Measurements from ENCODE around the gene CA5B. TPM values are rescaled to one million over a fixed set of nuclear protein-coding genes. Genes with fewer than 3 reads are reported as not detected.

The CA5B gene
- total RNA-seq, 1 donor from 2014 or later: 11.2 TPM

GRCh38 chrX:15804563-15804962, 66.5 kb downstream of the CA5B start:
- DNase-seq (no peak), ATAC-seq (no peak)
- H3K36me3 ChIP-seq: peaks cover 28% of the 10 kb centered on the region
- H3K27me3 ChIP-seq: no peaks in the 10 kb centered on the region
- no peaks in the 10 kb centered on the region for H3K4me1 ChIP-seq
- no peak for TF ChIP-seq CTCF (IDR thresholded peaks at IDR 0.05)
- H3K9me3 ChIP-seq: no peaks in the 10 kb centered on the region
- no peak overlapping the region for H3K27ac ChIP-seq
- H3K4me3 ChIP-seq: no peak overlapping the region
- intact Hi-C loops (cut with DNase I): no loop called here

- ATAC-seq (no peak), DNase-seq (no peak)
- H3K9me3 ChIP-seq: no peaks in the 10 kb centered on the region
- no peak overlapping the region for H3K27ac ChIP-seq
- H3K36me3 ChIP-seq: peaks cover 25% of the 10 kb centered on the region
- no peak overlapping the region for H3K4me3 ChIP-seq
- no peaks in the 10 kb centered on the region for H3K27me3 ChIP-seq
- TF ChIP-seq CTCF (IDR thresholded peaks at IDR 0.05): no peak
- intact Hi-C loops (cut with DNase I): no loop called here
- no peaks in the 10 kb centered on the region for H3K4me1 ChIP-seq
Observed at GRCh38 chrX:15808254-15808653, 70.2 kb downstream of the CA5B start.

- ATAC-seq: peak; percentile 60
- intact Hi-C loops (cut with DNase I): no loop called here
- peaks cover 25% of the 10 kb centered on the region for H3K36me3 ChIP-seq
Observed at GRCh38 chrX:15812192-15812938, 74.3 kb downstream of the CA5B start.

GRCh38 chrX:15813416-15813815, 75.3 kb downstream of the CA5B start:
- Histone ChIP-seq H3K36me3 (peaks cover 17% of the 10 kb centered on the region), H3K27me3 (no peaks in the 10 kb centered on the region), H3K4me3 (no peak overlapping the region), H3K27ac (no peak overlapping the region), H3K4me1 (no peaks in the 10 kb centered on the region), H3K9me3 (no peaks in the 10 kb centered on the region)
- TF ChIP-seq CTCF (IDR thresholded peaks at IDR 0.05): no peak
- DNase-seq (no peak), ATAC-seq (no peak)
- intact Hi-C loops (cut with DNase I): no loop called here

More at GRCh38 chrX:15812192-15812938, 74.3 kb downstream of the CA5B start:
- no peaks in the 10 kb centered on the region for H3K9me3 ChIP-seq
- H3K27me3 ChIP-seq: no peaks in the 10 kb centered on the region
- DNase-seq: no peak
- no peak overlapping the region for H3K4me3 ChIP-seq
- no peak overlapping the region for H3K27ac ChIP-seq
- TF ChIP-seq CTCF (IDR thresholded peaks at IDR 0.05): no peak
- H3K4me1 ChIP-seq: no peaks in the 10 kb centered on the region

- Histone ChIP-seq H3K27me3 (no peaks in the 10 kb centered on the region), H3K4me3 (no peak overlapping the region), H3K27ac (no peak overlapping the region), H3K4me1 (no peaks in the 10 kb centered on the region), H3K36me3 (peaks cover 20% of the 10 kb centered on the region), H3K9me3 (no peaks in the 10 kb centered on the region)
- intact Hi-C loops (cut with DNase I): no loop called here
- TF ChIP-seq CTCF (IDR thresholded peaks at IDR 0.05): no peak
- DNase-seq: no peak
- no peak for ATAC-seq
Observed at GRCh38 chrX:15814771-15815365, 76.8 kb downstream of the CA5B start.

Measured in upper lobe of right lung (tissue), 1 donor.